Mucosa of gallbladder (tissue), 1 donor: Measurements from ENCODE around the gene ANKLE1. TPM values are rescaled to one million over a fixed set of nuclear protein-coding genes. Genes with fewer than 3 reads are reported as not detected.
"Not testable (repeated sequence)": the region's sequence is repeated elsewhere in the genome, so short reads cannot be mapped to it uniquely, and the experiment has no call there.

Experiments used
- DNase-seq: peaks from one replicate; pipeline ENCODE4 v3.0.0-alpha.2; 2020; ENCODE audit warnings: low spot score
- total RNA-seq: library from RNA; stranded (reverse); gene quantifications from one replicate; pipeline ENCODE4 v1.2.1, GENCODE V29; 2021
- donor health status: DM: no; HTN: no; CAD: no.

ANKLE1 gene
- total RNA-seq, 1 donor from 2014 or later = 0.83 TPM

DNA sequence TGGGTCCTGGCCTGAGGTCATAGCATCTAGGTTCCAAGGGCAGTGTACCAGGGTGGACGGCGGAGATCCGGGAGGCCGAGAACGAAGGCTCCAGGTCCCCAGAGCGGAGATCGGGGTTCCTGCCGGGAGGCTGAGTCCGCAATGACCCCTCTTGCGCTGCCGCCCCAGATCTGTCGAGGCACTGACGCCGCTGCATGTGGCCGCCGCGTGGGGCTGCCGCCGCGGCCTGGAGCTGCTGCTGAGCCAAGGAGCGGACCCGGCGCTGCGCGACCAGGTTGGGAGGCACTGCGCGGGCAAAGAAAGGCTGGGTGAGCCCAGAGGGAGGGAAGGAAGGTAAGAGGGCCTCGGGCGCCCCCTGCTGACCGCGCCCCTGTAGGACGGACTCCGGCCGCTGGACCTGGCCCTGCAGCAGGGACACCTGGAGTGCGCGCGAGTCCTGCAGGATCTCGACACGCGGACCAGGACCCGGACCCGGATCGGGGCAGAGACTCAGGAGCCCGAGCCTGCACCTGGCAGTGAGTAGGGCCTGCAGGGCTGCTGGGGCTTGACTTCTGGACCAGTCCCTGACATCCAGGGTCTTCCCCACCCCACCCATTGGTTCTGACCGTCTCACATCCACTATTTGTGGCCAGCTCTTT, 906 bp downstream of the ANKLE1 start:
- DNase-seq = peak; percentile 83

DNA sequence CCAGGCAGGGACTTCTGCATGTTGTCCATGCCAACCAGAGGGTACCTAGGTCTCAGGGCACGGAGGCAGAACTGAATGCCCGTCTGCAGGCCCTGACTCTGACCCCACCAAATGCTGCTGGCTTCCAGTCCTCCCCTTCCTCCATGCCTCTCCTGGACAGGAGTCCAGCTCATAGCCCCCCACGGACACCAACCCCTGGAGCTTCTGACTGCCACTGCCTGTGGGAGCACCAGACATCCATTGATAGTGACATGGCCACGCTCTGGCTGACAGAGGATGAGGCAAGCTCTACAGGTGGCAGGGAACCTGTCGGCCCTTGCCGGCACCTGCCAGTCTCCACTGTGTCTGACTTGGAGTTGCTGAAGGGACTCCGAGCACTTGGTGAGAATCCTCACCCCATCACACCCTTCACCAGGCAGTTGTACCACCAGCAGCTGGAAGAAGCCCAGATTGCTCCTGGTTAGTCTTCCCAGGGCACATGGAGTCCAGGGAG, 1.8 kb downstream of the ANKLE1 start:
- no peak for DNase-seq

DNA sequence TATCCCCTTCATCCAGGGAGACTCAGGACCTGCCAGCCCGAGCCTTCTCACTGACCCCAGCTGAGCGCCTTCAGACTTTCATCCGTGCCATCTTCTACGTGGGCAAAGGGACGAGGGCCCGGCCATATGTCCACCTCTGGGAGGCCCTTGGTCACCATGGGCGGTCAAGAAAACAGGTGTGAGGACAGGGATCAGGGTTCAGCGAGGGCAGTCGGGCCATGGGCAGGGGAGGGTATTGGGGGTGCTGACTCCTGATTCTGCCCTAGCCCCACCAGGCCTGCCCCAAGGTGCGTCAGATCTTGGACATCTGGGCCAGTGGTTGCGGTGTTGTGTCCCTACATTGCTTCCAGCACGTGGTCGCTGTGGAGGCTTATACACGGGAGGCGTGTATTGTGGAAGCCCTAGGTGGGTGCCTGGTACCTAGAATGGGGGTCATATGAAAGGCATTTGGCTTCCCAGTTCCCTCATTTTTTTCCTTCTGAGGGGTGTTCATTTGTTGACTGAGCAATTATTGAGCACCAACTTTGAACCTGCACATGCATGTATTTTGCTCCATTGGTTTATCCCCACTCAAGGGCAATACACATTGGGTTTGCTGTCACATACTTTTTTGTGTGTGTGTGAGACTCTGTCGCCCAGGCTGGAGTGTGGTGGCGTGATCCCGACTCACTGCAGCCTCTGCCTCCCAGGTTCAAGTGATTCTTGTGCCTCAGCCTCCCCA, 3.9 kb downstream of the ANKLE1 start:
- DNase-seq = no peak

DNA sequence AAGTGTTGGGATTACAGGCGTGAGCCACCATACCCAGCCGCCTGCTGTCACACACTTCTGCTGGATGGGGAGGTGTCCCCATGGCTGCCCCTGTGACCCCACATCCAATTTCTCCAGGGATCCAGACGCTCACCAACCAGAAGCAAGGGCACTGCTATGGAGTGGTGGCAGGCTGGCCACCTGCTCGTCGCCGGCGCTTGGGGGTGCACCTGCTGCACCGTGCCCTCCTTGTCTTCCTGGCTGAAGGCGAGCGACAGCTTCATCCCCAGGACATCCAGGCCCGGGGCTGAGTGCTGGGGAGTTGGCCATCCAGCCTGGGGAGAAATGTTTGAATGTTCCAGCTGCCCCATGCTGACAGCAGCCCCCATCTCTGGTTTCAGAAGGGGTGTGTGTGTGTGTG, 4.6 kb downstream of the ANKLE1 start:
- DNase-seq = no peak

DNA sequence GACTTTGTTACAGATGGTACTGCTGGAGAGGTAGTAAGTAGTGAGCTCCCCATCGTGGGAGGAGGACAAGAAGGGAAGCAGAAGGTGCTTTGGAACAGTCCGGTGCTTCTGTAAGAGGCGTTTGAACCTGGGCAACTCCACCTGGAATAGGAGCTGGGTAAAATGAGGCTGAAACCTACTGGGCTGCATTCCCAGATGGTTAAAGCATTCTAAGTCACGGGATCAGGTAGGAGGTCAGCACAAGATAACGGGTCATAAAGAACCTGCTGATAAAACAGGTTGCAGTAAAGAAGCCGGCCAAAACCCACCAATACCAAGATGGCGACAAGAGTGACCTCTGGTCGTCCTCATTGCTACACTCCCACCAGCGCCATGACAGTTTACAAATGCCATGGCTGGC, 5.1 kb downstream of the ANKLE1 start:
- no peak for DNase-seq

DNA sequence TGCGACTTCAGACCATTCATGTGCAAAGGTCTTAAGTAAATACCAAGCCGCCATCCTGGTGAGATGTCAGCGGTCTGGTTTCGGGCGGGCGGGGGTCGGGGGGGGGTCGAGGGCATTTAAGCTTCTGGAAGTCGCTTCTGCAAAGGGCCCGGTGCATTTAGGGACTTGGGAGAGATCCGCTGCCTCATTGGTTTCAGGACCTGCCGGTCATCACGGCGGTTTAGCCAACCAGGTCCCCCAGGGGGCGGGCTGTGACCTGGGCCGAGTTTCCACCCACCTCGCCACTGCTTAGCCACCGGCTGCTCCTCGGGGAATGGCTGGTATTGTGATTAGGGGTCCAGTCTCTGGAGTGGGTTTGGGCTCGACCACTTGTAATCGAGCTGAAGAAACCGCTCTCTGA, 7.8 kb downstream of the ANKLE1 start:
- DNase-seq = peak; percentile 59

DNA sequence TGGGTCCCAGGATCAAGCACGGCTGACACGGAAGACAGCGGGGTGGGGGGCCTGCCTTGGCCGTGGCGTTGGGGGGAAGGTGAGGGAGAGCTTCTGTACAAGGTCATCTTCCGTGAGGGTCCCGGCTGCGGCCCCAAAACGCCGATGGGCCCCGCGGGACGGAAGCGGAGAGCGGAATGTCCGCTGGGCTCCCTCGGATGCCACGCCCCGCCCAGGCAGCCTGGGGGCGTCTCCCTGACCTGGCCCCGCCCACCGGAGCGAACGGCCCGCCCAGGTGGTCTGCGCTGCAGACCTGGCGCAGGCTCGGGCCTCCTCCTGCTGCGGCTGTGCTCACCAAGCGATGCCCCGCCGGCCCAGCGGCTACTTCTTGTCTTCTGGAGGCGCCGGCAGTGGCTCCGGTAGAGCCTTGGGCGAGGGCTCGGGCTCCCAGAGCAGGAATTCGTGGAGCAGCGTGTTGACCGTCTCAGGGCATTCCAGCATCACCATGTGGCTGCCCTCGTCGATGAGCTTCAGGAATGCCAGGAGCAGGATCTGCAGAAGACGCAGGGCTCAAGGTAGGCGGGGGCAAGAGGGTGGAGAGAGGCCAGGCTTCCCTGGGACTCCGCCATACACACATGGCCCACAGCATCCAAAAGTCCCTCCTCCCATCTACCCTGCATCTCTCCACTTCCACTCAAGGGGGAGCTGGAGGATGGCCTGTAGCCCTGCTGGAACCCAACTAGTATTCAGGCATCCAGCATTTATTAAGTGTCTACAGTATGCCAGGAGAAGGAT, 10.8 kb downstream of the ANKLE1 start:
- DNase-seq = peak; percentile 80

DNA sequence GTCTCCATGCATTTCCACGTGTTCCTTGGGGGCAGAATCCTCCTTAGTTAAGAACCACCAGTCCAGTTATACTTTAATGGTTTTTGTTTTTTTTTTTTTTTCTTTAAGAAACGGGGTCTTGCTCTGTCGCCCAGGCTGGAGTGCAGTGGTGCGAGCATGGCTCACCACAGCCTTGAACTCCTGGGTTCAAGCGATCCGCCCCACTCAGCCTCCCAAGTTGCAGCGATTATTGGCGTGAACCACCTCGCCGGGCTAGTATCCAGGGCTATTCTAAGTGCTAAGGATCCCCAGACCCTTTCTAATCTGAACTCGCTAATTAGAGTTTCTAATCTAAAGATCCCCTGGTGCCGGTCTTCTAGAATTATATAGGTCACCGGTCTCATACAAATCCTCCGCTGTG, 11.9 kb downstream of the ANKLE1 start:
- DNase-seq = no peak

DNA sequence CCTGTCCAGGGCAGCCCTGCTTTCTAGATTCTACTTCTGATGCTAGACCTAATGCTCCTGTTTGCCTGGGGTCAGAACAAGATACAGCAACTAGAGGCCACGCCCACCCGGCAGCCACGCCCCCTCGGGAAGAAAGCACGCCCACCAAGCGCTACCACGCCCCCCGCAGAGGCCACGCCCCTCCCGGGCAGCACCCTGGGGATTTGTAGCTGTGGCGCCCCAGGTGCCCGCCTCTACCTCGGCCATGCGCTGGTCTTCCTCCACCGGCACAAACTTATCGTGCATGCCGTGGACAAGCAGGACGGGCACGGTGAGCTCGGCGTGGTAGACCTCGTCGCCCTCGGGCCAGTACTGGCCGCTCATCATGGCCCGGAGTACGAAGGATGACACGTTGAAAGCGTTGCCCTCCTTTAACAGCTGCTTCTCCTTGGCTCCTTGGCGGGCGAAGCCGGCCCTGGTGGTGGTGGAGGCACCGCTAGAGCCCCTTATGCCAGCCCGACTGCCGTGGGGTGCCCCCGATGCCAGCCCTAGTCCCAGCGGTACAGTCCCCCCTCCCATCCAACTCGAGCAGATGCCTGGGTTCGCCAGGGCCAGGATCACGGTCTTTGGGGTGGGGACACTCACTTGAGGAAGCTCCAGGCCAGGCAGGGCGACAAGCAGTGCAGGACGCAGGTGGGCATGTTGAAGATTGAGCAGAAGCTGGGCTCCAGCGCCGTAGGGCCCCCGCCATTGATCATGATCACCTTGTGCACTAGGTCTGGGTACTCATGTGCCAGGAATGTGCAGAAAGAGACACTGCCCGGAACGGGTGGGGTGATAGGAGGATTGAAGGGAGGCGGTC, 12.6 kb downstream of the ANKLE1 start:
- DNase-seq = no peak

DNA sequence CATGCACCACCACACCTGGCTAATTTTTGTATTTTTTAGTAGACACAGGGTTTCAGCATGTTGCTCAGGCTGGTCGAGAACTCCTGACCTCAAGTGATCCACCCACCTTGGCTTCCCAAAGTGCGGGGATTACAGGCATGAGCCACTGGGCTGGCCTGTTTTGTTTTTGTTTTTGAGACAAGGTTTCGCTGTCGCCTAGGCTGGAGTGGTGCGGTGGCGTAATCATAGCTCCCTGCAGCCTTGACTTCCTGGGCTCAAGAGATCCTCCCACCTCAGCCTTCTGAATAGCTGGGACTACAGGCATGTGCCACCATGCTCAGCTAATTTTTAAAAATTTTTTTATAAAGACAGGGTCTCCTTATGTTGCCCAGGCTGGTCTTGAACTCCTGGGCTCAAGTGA, 13.8 kb downstream of the ANKLE1 start:
- not testable (repeated sequence) for DNase-seq

DNA sequence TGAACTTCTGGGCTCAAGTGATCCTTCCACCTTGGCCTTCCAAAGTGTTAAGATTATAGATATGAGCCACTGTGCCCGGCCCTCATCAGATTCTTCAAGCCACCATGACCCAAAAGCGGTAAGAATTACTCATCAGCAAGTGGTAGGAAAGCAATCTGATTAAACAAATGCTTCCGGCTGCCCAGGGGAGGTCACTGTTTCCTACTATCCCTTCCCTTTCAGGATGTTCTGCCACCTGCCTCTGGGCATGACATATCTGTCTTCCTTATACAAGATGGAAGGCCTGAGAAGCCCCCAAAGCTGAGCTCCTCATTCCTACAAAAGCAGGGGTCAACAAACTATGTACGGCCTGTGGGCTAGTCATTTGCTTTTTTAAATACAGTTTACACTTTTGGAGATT, 14.6 kb downstream of the ANKLE1 start:
- DNase-seq = no peak

DNA sequence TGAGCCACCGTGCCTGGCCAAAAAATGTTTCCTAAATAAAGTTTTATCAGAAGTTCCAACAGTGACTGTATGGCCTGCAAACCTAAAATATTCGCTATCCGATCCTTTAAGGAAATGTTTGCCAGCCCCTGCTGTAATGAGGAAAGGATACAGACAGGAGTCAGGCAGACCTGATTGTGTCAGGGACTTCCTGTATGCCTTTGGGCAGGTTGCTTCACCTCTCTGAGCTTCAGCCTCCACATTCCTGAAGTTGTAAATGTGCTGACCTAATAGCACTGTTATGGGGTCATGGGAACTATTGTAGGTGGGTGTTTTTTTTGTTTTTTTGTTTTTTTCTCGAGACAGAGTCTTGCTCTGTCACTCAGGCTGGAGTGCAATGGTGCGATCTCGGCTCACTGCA, 15.3 kb downstream of the ANKLE1 start:
- DNase-seq = no peak

DNA sequence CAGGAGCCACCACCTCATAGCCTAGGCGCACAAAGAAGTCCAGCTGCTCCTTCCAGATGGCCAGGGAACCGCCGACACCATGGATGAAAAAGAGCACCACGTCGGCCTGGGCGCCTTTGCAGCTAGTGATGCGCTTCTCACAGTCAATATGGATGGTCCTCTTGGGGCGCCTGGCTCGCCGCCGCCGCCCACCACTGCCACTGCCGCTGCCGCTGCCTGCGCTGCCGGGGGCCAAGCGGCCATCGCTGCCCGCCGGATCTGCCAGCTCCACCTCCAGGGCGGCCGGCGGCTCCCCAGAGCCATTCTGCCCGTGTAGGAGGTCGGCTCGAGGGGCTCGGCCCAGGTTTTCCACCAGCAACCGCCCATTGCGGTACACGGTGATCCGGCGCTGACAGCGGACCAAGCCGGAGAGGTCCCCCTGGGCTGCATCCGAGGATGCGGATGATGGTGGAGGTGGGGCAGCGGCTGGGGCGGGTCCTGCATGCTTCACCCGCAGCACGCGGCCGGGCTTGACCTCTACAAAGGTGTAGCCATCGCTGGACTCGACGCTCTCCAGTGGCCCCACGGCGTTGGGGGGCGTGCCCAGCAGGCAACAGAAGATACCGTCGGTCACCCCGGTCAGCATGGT, 19.4 kb downstream of the ANKLE1 start:
- DNase-seq = no peak

DNA sequence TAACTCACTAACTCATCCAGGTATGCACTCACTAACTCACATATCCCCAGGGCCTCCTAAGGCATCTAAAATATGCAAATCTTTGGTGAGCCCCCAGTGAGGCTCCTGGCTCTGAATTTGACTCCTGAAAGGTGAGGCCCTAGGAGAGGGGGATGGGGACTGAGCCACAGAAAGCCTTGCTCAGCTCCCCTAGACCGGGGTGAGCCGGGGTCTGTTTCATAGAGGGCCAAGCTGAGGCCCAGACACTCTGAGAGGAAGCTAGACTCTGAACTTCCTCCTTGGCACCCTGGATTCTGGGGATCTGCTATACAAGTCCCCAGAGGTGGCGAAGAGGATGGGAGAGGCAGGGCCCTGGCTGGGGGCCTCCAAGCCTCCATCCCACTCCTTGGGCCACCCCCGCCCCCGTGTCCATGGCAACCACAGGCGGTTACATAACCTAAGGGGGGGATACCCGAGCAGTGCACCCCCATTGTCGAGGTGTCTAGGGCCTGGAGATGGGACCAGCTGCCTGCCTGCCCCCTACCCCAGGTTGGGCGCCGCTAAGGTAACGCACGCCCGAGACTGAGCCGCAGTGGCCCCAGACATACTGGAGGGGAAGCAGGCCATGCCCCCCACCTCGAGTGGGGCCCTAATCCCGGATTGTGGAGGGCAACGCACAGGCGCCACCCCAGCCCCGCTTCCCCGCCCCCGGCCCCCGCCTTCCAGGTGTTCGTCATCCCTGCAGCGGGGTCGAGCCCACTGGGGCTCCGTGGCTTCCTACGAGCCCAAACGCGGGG, 20.9 kb downstream of the ANKLE1 start:
- no peak for DNase-seq

DNA sequence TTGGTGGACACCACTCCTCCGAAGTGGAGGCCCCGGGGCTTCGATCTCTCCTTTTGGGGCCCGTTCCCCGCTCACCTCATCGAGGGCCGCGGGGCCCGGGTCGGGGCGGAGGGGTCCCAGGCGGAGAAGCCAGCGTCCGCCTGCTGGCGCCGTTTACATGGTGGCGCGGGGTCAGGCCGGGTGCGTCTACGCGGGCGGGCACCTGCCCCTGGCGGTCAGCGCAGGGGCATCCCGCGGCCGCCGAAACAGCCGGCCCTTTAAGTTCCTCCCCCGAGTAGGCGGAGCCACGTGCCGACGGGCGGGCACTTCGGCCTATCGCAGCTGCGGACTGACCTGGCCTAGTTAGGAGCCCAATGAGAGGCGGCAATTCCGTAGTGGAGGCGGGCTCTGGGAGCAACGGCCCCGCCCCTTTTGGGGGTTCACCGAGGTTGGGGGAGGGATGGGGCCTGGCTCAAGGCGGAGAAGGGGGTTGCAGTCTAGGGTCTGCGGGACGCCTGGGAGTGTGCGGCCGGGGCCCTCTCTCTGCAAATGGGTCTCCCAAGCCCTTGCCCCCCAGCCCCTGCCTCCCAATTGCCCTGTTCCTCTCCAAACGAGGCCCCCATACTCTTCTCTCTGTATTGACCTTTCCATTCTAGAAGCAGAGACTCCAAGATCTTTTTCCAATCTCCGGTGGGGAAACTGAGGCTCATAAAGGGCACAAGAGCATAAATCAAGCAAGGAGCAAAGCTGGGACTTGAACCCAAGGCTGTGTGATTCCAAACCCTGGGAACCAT, 21.7 kb downstream of the ANKLE1 start, which contains the start of gene ABHD8:
Gene ABHD8 (minus strand): TSS at position 259 of the 773 bp plus-strand sequence. CDS start 1,809 bp downstream, outside the sequence.
- DNase-seq = peak; percentile 96

DNA sequence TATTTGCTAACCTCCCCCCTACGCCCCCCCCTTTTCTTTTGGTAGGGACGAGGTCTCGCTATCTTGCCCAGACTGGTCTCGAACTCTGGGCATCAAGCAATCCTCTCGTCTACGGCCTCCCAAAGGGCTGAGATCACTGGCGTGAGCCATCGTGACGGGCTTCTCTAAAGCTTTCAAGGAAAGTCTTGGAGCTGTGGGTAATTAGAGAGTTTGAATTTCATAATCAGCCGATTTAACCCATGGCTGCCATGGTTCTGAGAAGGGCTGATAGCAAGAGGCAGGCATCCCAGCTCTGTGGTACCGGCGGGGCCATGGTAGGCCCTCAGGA, 22.2 kb downstream of the ANKLE1 start:
- DNase-seq = no peak

DNA sequence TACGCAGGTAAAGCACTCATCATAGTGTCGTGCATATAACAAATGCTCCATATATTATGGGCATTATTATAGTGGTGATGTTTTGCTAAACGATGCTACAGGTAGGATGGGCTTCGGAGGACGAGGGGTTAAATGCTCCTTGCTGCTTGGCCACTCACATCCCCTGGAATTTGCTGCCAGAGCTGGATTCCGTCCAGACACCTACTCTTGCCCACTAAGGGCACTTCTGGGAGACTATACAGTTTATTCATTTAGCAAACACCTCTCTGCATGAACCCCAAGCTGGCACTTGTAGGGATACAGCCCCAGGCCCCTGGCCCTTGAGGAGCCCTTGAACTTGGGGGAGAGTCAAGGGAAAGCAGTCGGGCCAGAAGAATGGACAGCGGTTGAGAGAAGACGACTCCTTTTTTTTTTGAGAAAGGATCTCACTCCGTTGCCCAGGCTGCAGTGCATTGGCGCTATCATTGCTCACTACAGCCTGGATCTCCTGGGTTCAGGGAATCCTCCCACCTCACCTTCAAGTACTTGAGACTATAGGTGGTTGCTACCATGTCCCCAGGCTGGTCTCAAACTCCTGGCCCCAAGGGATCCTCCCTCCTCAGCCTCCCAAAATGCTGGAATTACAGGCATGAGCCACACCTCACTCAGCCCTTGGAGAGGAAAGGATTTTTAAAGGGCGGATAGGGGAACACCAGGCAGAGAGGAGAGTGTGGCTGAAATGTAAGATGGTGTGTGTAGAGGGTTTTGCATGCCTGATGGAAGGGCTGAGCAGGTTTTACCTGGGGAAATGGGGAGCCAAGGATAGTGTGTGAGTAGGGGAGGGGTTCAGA, 22.9 kb downstream of the ANKLE1 start:
- no peak for DNase-seq

DNA sequence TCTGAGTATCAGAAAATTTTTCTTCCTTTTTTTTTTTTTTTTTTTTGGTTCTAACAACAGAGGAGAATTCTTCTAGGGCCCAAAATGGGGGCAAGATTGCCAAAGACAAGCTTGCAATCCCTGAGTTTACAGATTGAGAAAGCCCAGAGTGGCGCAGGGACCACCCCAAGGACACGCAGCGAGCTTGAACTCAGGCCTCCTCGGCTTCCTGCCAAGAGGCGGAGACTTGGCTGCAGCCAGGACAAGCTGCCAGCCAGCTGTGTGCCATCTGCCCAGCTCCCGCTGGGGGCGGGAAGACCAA, 23.5 kb downstream of the ANKLE1 start:
- no peak for DNase-seq
